ENCODE results near the gene IL20RA. TPM values are rescaled to one million over a fixed set of nuclear protein-coding genes. Genes with fewer than 3 reads are reported as not detected.

IL20RA gene
- total RNA-seq, 1 experiment from 2014 or later: 1.6 TPM

DNA sequence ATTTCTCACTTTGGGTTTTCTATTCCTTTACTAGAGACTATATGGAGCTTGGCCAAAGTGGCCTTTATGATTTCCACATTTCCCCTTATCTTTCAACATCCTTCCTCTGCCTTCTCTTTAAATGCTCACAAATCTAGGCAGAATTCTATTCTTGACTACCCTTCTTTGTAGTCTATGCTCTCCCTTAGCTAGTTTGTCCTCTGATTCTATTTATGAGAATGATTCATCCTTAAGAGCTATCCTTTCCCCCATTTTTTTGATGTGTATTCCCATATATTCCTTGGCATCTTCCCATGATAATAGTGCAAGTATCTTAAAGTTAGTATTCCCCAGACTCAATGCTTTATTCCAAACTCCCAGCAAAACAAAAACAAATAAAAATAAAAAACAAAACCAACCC lies 53.1 kb downstream of the IL20RA start:
- TF ChIP-seq, protein P1, sequence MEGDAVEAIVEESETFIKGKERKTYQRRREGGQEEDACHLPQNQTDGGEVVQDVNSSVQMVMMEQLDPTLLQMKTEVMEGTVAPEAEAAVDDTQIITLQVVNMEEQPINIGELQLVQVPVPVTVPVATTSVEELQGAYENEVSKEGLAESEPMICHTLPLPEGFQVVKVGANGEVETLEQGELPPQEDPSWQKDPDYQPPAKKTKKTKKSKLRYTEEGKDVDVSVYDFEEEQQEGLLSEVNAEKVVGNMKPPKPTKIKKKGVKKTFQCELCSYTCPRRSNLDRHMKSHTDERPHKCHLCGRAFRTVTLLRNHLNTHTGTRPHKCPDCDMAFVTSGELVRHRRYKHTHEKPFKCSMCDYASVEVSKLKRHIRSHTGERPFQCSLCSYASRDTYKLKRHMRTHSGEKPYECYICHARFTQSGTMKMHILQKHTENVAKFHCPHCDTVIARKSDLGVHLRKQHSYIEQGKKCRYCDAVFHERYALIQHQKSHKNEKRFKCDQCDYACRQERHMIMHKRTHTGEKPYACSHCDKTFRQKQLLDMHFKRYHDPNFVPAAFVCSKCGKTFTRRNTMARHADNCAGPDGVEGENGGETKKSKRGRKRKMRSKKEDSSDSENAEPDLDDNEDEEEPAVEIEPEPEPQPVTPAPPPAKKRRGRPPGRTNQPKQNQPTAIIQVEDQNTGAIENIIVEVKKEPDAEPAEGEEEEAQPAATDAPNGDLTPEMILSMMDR (IDR thresholded peaks at IDR 0.05; ENCODE audit: insufficient read depth in 1 of 2, low read depth in 1 of 2, low read length in 1 of 2, severe bottlenecking in 1 of 2, unreplicated experiment in 1 of 2): no peak
- Histone ChIP-seq H3K36me3 (ENCODE audit: control insufficient read depth, insufficient read depth, low read length) (no peaks in the 10 kb centered on the region), H3K4me3 (ENCODE audit: low read depth, low read length) (no peak overlapping the region), H3K4me1 (peaks cover 28% of the 10 kb centered on the region), H3K9me3 (no peaks in the 10 kb centered on the region), H3K27me3 (replicated peaks; ENCODE audit: control insufficient read depth, insufficient read depth, low read length) (no peaks in the 10 kb centered on the region)
- no peak for DNase-seq
- intact Hi-C loops (cut with micrococcal nuclease; ENCODE audit: unreplicated experiment): no loop called here
- Mint-ChIP-seq H3K4me1 (ENCODE audit: low read depth, unreplicated experiment) (peaks cover 11% of the 10 kb centered on the region), H3K27me3 (ENCODE audit: insufficient read depth, unreplicated experiment) (no peaks in the 10 kb centered on the region), H3K27ac (ENCODE audit: unreplicated experiment) (no peak overlapping the region), H3K9me3 (ENCODE audit: unreplicated experiment) (no peaks in the 10 kb centered on the region), H3K36me3 (ENCODE audit: insufficient read depth, unreplicated experiment) (no peaks in the 10 kb centered on the region), H3K4me3 (ENCODE audit: unreplicated experiment) (no peak overlapping the region)
- ChIA-PET CTCF (no interaction called here), POLR2A (no interaction called here)
- no TSS peak for BruUV-seq (replicated peaks)

DNA sequence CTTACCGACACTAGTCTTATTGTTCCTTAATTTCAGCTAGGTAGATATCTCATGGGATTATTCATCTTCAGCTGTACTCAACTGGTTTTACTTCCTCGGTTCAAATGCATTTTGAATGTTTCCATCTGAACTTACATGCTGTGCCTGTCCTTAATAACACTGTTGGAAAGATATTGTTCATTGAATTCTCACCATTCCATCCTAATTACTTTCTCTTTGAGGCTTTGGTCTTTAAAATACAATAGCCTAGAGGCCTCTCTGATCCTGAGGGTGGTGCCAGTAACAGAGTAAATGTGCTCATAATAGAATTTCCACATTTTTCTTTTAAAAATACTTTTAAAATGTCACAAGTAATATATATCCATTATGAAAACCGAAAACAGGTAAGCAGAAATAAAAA lies 54.0 kb downstream of the IL20RA start:
- H3K36me3 ChIP-seq (ENCODE audit: control insufficient read depth, insufficient read depth, low read length): no peaks in the 10 kb centered on the region
- H3K9me3 ChIP-seq: no peaks in the 10 kb centered on the region
- intact Hi-C loops (cut with micrococcal nuclease; ENCODE audit: unreplicated experiment): no loop called here
- Mint-ChIP-seq H3K27ac (ENCODE audit: unreplicated experiment) (no peak overlapping the region), H3K9me3 (ENCODE audit: unreplicated experiment) (no peaks in the 10 kb centered on the region), H3K27me3 (ENCODE audit: insufficient read depth, unreplicated experiment) (no peaks in the 10 kb centered on the region), H3K36me3 (ENCODE audit: insufficient read depth, unreplicated experiment) (no peaks in the 10 kb centered on the region), H3K4me3 (ENCODE audit: unreplicated experiment) (peak overlapping the region; percentile 73), H3K4me1 (ENCODE audit: low read depth, unreplicated experiment) (peaks cover 11% of the 10 kb centered on the region)
- TF ChIP-seq, protein P1 (IDR thresholded peaks at IDR 0.05; ENCODE audit: insufficient read depth in 1 of 2, low read depth in 1 of 2, low read length in 1 of 2, severe bottlenecking in 1 of 2, unreplicated experiment in 1 of 2): no peak
- POLR2A ChIA-PET: no interaction called here
- DNase-seq: no peak
- CTCF ChIA-PET: no interaction called here
- H3K27me3 ChIP-seq (replicated peaks; ENCODE audit: control insufficient read depth, insufficient read depth, low read length): no peaks in the 10 kb centered on the region
- H3K4me3 ChIP-seq (ENCODE audit: low read depth, low read length): no peak overlapping the region
- no TSS peak for BruUV-seq (replicated peaks)
- H3K4me1 ChIP-seq: peaks cover 24% of the 10 kb centered on the region

DNA sequence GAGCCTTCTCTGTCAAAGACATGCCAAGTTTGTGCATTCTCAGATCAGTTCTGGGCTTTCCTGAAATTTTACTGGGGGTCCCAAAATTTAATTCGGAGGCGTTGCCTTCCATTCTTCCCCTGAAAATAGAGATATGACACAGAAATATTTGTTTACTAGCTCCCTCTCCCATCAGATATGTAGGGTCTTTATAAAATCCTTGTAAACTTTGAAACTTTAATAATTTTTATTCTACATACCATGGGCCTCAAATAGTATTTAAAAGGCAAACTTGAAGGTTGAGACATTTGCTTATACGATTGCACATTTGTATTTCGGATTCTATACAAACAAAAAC lies 54.6 kb downstream of the IL20RA start:
- Mint-ChIP-seq H3K27ac (ENCODE audit: unreplicated experiment) (no peak overlapping the region), H3K36me3 (ENCODE audit: insufficient read depth, unreplicated experiment) (no peaks in the 10 kb centered on the region), H3K4me1 (ENCODE audit: low read depth, unreplicated experiment) (peaks cover 11% of the 10 kb centered on the region), H3K4me3 (ENCODE audit: unreplicated experiment) (peak overlapping the region; percentile 73), H3K27me3 (ENCODE audit: insufficient read depth, unreplicated experiment) (no peaks in the 10 kb centered on the region), H3K9me3 (ENCODE audit: unreplicated experiment) (no peaks in the 10 kb centered on the region)
- Histone ChIP-seq H3K9me3 (no peaks in the 10 kb centered on the region), H3K4me3 (ENCODE audit: low read depth, low read length) (peak overlapping the region; percentile 50), H3K27me3 (replicated peaks; ENCODE audit: control insufficient read depth, insufficient read depth, low read length) (no peaks in the 10 kb centered on the region), H3K4me1 (peaks cover 18% of the 10 kb centered on the region), H3K36me3 (ENCODE audit: control insufficient read depth, insufficient read depth, low read length) (no peaks in the 10 kb centered on the region)
- no peak for DNase-seq
- POLR2A ChIA-PET: no interaction called here
- TF ChIP-seq, protein P1 (IDR thresholded peaks at IDR 0.05; ENCODE audit: insufficient read depth in 1 of 2, low read depth in 1 of 2, low read length in 1 of 2, severe bottlenecking in 1 of 2, unreplicated experiment in 1 of 2): no peak
- no TSS peak for BruUV-seq (replicated peaks)
- CTCF ChIA-PET: no interaction called here
- intact Hi-C loops (cut with micrococcal nuclease; ENCODE audit: unreplicated experiment): no loop called here

Measured in Caco-2 (cell line).